Right ventricle myocardium inferior (tissue), 1 donor: ENCODE measurements around the gene NBPF3. TPM values are rescaled to one million over a fixed set of nuclear protein-coding genes. Genes with fewer than 3 reads are reported as not detected.
"Not testable (repeated sequence)": the region's sequence is repeated elsewhere in the genome, so short reads cannot be mapped to it uniquely, and the experiment has no call there.

Experiments used
- ATAC-seq: fragments of 200-7000 bp; cut with Tn5 transposase; one replicate; pipeline ENCODE4 v1.9.1; 2020; ENCODE audit warnings: mild to moderate bottlenecking, moderate library complexity
- DNase-seq: peaks from one replicate; pipeline ENCODE4 v3.0.0; 2021; ENCODE audit errors: missing footprints
- intact Hi-C: fragments of 100-400 bp; cut with DNase I; formaldehyde crosslinking; loops from one replicate; pipeline ENCODE4 v1.11.0; 2022
- total RNA-seq: library from RNA; stranded (reverse); fragmentation: NEBNext Ultra II Directional; extraction: Animal tissue kit (Norgen Biotek cat#: 25700); gene quantifications from one replicate; pipeline ENCODE4 v1.2.1, GENCODE V29; 2021
- donor health status: DM: no; HTN: yes; CAD: no; lungs with severe emphysema.

The NBPF3 gene
- total RNA-seq, 1 donor from 2014 or later: 4.6 TPM

DNA sequence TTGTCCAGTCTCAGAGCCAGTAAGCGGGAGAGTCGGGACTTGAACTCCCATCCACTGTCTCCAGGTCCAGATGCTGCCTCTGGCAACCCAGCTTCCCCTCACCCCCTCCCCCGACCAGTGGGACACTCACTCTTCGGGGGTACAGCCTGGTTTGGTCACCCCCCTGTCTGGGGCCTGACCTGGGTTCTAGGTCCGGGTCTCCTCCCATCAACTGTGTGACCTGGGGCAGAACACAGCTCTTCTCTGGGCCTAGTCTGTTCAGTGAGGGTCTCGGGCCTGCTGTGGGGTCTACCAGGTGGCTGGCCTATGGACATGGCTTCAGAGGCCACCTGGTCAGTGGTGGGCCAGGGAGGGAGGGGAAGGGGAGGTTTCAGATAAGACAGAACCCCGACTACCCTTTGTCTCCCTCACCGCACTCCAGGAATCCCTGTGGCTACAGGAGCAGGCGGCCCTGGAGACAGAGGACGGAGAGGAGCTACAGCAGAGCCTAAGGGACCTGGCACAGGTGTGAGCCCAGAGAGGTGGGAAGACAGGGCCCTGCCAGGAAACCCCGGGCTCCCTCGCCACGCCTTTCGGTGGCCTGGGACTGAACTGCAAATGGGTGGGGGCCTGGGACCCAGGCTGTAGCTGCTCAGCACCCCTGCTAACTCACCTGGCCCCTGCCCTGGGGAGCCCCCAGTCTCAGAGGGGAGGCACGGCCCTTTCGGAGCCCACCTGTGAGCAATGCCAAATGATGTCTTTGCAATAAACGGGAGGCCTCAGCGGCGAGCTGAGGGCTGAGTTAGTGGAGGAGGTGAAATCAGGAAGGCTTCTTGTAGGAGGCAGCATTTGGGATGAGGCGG, 4.1 kb upstream of the NBPF3 start:
- no peak for DNase-seq
- intact Hi-C loops: no loop called here
- ATAC-seq: no peak

DNA sequence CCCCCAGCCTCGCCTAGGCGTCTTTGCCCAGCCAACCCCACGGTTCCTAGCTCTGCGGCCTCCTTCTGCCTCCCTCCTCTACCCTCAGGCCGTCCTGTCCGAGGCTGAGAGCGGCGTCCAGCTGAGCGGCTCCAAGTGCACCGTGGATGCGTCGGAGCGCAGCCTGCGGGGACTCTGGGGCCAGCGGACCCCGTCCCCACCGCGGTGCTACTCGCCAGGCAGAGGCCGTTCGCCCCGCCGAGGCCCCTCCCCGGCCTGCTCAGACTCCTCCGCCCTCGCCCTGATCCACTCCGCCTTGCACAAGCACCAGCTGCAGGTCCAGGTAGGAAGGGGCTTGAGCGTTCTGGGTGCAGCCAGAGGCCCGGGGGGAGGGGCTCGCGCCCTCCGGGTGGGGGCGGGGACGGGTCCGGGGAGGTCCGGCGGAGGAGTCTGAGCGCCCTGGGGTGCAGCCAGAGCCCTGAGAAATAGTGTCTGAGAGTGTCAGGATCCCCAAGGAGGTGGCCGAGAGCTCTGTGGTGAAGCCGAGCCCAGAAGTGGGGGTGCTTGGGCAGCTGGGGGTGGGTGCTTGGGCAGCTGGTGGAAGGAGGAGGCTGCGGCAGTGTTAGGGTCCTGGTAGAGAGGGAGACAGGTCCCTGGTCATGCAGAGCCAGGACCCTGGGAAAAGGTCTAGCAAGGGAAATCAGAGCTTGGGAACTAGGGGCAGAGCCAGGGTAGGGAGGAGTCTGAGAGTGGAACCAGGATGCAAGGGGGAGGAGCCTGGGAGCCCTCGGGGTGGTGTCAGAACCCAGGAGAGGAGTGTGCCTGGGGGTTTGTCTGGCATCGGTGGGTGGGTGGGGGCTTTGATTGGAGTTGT, 3.2 kb upstream of the NBPF3 start:
- peak; percentile 20 for ATAC-seq
- DNase-seq: no peak

DNA sequence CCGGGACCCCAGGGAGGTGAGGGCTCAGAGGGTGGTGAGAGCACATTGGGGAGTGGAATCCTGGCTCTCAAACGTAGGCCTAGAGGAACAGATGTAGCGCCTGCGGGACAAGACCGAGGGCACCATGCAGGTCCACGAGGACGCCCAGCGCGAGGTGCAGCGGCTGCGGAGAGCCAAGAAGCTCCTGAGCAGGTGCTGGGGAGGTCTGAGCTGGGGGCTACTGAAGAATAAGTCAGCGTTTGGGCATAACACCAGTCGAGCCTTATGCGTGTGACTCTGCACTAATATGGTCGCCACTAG, 2.6 kb upstream of the NBPF3 start:
- intact Hi-C loops: no loop called here
- DNase-seq: no peak
- no peak for ATAC-seq

More for the DNA sequence above, 3.2 kb upstream of the NBPF3 start:
- intact Hi-C loops: no loop called here

DNA sequence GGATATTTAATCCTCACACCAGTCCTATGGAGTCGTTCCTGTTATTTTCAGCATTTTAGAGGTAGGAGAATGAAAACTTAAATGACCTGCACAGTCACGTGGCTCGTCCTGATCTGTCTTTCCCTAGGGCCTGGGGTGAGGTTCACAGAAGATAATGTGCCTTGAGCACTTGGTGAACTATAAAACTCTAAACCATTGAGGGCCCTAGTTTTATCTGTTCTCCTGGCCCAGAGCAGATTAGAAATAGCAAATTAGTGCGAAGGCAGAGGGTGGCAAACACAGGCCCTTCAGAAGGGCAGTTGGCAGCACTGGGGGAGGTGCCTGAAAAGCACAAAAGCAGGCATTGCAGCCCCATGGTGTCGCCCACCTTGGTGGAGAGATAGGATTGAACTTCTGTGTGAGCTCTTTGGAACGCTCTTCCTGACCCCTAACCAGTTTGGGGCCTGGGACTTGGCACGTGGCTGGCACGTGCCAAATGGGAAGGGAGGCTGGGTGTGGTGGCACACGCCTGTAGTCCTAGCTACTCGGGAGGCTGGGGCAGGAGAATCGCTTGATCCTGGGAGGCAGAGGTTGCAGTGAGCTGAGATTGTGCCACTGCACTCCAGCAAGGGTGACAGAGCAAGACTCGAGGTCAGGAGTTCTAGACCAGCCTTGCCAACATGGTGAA, 1.2 kb upstream of the NBPF3 start:
- ATAC-seq, intact Hi-C loops, DNase-seq: not testable (repeated sequence)

- DNase-seq: no peak
- no peak for ATAC-seq
- intact Hi-C loops: no loop called here
Measured at GRCh38 chr1:21439345-21439720, 604 bp upstream of the NBPF3 start.

DNA sequence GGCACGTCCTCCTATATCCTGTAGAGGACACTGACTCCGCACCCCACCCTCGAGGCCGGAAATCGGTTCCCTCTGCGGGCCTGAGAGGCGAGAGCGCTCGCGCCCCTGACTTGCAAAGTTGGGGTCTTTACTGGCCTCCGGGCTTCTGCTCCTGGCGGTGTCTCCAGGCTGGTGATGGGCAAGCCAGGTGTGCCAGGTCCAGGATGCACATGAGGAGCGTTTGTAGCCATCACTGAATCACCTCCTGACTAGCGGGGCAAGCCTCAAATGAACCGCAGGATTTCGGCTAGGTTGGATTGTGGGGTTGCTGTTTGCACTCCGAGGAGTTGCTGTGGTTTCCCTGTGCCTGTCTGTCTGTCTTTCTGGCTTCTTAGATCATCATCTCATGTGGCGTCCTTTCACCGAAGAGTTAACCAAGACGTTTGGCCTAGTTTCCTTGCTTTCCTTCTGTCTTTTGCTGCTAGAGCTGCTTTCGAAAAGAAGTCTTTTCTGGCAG, 741 bp downstream of the NBPF3 start:
- intact Hi-C loops, ATAC-seq, DNase-seq: not testable (repeated sequence)

GRCh38 chr1:21446647-21447046, 6.7 kb downstream of the NBPF3 start:
- intact Hi-C loops, DNase-seq, ATAC-seq: not testable (repeated sequence)

- ATAC-seq (no peak), DNase-seq (no peak)
- intact Hi-C loops: no loop called here
Measured at GRCh38 chr1:21447311-21447710, 7.4 kb downstream of the NBPF3 start.

DNA sequence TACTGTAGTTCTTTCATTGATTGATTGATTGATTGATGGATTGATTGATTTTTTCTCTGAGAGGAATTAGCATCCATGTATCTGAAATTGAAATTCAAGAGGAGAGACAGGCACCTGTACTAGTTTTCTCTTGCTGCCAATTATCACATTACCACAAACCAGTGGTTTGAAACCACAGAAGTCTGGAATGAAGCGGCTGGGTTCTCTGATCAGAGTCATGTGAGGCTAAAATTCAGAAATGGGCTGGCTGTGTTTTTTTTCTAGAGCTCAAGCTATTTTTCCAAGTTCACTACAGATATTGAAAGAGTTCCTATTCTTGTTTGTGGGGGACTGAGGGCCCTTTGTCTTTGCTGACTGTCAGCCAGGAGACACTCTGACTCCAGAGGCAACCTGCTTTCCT, 10.0 kb downstream of the NBPF3 start:
- DNase-seq (no peak), ATAC-seq (no peak)

DNA sequence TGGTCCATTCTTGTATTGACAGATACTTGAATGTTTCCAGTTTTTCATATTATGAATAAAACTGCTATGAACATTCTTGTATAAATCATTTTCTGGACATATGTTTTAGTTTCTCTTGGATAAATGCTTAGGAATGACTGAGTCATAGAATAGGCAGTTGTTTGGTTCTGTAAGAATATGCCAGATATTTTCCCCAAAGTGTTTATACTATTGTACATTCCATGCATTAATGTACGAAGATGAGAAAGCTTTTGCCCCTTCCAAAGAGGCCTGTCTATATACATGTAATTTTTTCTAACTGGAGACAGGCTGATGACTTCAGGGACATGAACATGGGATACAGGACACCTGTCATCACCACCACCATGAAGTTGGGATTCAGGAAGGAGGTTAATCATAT, 11.3 kb downstream of the NBPF3 start:
- DNase-seq: no peak
- intact Hi-C loops: no loop called here
- ATAC-seq: no peak

More for the DNA sequence above, 10.0 kb downstream of the NBPF3 start:
- intact Hi-C loops: no loop called here

GRCh38 chr1:21451981-21452411, 12.1 kb downstream of the NBPF3 start:
- intact Hi-C loops: no loop called here
- ATAC-seq (no peak), DNase-seq (no peak)

DNA sequence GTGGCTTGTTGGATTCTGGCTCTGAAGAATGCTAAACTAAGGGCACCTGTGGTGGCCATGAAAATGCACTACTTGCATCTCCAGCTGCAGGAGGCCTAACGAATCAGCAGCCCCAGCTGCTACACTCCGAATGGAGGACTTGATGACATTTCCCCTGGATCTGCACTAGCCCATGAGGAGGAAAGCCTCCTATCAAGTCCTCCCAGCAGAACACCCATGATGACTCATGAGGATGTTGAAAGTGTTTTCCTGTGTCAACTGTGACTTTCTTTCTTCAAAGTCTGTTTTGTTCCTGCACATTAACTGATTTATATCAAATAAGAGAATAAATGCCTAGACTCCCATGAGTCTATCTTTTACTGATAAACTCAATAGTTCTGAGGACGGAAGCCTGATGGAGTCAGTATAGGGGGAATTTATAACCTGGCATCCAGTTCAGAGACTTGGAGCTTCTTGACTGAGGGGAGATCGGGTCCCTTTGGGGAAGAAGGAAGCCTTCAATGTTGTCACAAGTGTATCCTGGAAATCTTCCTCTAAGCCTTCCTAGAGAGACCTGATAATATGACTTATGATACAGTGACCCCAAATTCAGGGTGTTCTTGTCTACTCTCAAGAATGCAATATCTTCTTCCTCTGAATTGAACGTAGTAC, 14.2 kb downstream of the NBPF3 start:
- DNase-seq, ATAC-seq, intact Hi-C loops: not testable (repeated sequence)

GRCh38 chr1:21454904-21455303, 15.0 kb downstream of the NBPF3 start:
- intact Hi-C loops, ATAC-seq, DNase-seq: not testable (repeated sequence)

DNA sequence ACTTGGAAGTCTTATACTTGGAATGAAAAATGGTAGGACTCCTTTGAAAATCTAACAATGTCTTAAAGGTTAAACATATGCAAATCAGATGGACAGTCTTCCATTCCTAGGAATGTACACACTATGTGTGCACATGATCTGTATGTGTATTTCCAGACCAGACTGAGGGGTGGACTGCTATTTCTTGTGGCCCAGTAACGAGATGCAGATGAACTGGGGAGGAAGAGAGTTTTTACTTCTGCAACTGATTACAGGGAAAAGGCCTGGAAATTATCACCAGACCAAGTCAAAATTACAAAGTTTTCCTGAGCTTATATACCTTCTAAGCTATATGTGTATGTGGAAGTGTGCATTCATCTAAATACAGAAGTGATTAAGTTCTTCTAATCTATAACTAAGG, 17.7 kb downstream of the NBPF3 start:
- ATAC-seq (no peak), DNase-seq (no peak)
- intact Hi-C loops: no loop called here

GRCh38 chr1:21465127-21465526, 25.2 kb downstream of the NBPF3 start:
- ATAC-seq, intact Hi-C loops, DNase-seq: not testable (repeated sequence)

DNA sequence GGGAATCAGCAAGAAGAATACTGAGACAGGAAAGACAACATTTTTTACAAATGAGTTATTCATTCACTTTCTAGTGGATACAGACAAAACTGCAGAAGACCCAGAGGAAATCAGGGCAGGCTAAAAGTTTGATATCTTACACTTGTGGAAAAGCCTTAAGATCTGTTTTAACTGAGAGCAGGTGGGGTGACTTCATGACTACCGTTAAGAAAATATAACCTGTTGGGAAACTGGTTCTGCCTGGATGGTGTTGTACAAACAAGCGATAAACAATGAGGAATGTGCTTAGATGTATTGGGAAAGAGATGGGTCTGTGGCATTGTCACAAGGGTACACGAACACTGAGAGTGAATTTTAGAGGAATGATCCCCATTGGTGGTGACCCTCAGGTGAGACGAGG, 28.0 kb downstream of the NBPF3 start:
- ATAC-seq, intact Hi-C loops: not testable (repeated sequence)

DNA sequence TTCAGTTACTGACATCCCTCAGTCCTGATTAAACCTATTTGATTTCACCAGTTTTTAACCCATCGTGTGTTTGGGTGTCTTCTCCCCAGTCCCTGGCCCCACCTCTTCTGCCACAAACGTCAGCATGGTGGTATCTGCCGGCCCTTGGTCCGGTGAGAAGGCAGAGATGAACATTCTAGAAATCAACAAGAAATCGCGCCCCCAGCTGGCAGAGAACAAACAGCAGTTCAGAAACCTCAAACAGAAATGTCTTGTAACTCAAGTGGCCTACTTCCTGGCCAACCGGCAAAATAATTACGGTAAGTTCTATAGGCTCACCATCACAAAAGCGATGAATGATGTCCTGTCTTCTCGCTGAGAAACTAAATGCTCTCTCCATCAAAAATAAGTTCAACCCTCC, 28.7 kb downstream of the NBPF3 start:
- no peak for DNase-seq
- ATAC-seq: no peak
- intact Hi-C loops: no loop called here

More for the DNA sequence above, 28.0 kb downstream of the NBPF3 start:
- not testable (repeated sequence) for DNase-seq

- no peak for ATAC-seq
- no peak for DNase-seq
- intact Hi-C loops: no loop called here
Measured at GRCh38 chr1:21469581-21469980, 29.6 kb downstream of the NBPF3 start.

GRCh38 chr1:21472861-21473260, 32.9 kb downstream of the NBPF3 start:
- intact Hi-C loops: no loop called here
- DNase-seq (no peak), ATAC-seq (no peak)
